MCF 10A (cell line): Measurements from ENCODE around the gene ZFAND3. TPM values are rescaled to one million over a fixed set of nuclear protein-coding genes. Genes with fewer than 3 reads are reported as not detected.

Source experiments
- BruUV-seq: library from RNA; stranded (reverse); fragments of 400-500 nt; replicated peaks from 2 replicates; lab custom pipeline; 2021; lab: Mats Ljungman, UMichigan
- CTCF ChIA-PET: fragments of 300-600 bp; sonication (Branson Sonifier 250); formaldehyde crosslinking; extraction: SDS; loops from one replicate; lab custom pipeline; 2021; ENCODE audit warnings: antibody characterized with exemption, inconsistent platforms; lab: Yijun Ruan, JAX
- POLR2A ChIA-PET: fragments of 300-600, 350-650 bp; sonication (Branson Sonifier 250); formaldehyde crosslinking; extraction: SDS; loops from one replicate; lab custom pipeline; 2020; ENCODE audit warnings: antibody characterized with exemption, inconsistent platforms; lab: Yijun Ruan, JAX
- DNase-seq: peaks from one replicate; pipeline ENCODE4 v3.0.0-alpha.2; 2018; ENCODE audit not compliant: unreplicated experiment
- H3K27ac Mint-ChIP-seq: one replicate; pipeline ENCODE4 v1.8.0; 2022; ENCODE audit warnings: mild to moderate bottlenecking, low read depth, mixed read lengths; ENCODE audit not compliant: unreplicated experiment
- H3K27me3 Mint-ChIP-seq: one replicate; pipeline ENCODE4 v1.8.0; 2022; ENCODE audit warnings: mixed read lengths; ENCODE audit not compliant: insufficient read depth, unreplicated experiment
- H3K36me3 Mint-ChIP-seq: one replicate; pipeline ENCODE4 v1.8.0; 2022; ENCODE audit warnings: mild to moderate bottlenecking, moderate library complexity, mixed read lengths; ENCODE audit not compliant: insufficient read depth, unreplicated experiment
- H3K4me1 Mint-ChIP-seq: one replicate; pipeline ENCODE4 v1.8.0; 2022; ENCODE audit warnings: mixed read lengths; ENCODE audit not compliant: insufficient read depth, unreplicated experiment
- H3K4me3 Mint-ChIP-seq: one replicate; pipeline ENCODE4 v1.8.0; 2022; ENCODE audit warnings: mild to moderate bottlenecking, moderate library complexity, mixed read lengths; ENCODE audit not compliant: unreplicated experiment
- H3K9me3 Mint-ChIP-seq: one replicate; pipeline ENCODE4 v1.8.0; 2022; ENCODE audit warnings: mixed read lengths; ENCODE audit not compliant: unreplicated experiment
- CTCF ChIP-seq: fragments of 200-600 bp; IDR thresholded peaks from one replicate; pipeline ENCODE4 v1.8.0; 2022; ENCODE audit warnings: antibody characterized with exemption, mild to moderate bottlenecking; ENCODE audit not compliant: unreplicated experiment
- intact Hi-C: fragments of 100-400 bp; cut with micrococcal nuclease; formaldehyde crosslinking; loops from 2 replicates; pipeline ENCODE4 v1.14.1; 2022
- total RNA-seq: library from RNA; stranded (reverse); gene quantifications from 2 replicates; pipeline ENCODE4 v1.2.3, GENCODE V29; 2022

ZFAND3 gene
- total RNA-seq, 1 experiment from 2014 or later = 100 TPM

DNA sequence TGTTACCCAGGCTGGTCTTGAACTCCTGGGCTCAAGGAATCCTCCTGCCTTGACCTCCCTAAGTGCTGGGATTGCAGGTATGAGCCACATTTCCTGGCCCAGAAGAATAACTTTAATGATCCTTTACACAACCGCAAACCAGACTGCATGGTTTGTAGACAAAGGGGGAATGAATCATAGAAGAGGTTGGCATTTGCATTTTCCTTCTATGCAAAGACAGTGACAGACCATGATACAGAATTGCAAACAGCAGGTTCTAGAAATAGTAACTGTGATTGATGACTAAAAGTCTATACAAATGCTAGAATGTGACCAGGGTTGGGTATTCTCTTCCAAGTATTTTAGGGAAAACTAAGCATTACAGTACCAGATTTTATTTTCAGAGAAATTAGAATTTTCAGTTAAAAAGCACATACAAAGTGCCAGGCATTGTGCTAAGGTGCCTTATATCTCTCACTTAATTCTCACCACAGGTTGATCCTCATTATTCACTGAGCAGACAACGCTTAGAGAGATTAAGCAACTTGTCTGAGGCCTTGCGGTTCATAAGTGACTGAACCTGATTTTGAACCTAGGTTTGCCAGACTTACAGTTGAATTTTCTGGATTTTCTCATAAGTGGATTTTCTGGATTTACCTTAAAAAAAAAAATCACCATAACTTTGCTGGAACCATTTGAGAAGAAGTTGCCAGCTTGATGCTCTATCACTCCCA is 146.6 kb downstream of the ZFAND3 start:
- POLR2A ChIA-PET = interaction anchor here (0.6 to 1.0 kb wide), 4 partner anchors 13 to 148 kb away, joined by 3 to 4 read pairs (median 4); no protein-coding TSS in a partner anchor
- peak; percentile 73 for DNase-seq
- H3K4me3 Mint-ChIP-seq = no peak overlapping the region

GRCh38 chr6:37966801-37967200 is 147.3 kb downstream of the ZFAND3 start:
- no peak for DNase-seq
- Mint-ChIP-seq H3K4me1 (peaks cover 19% of the 10 kb centered on the region), H3K36me3 (peaks cover 13% of the 10 kb centered on the region), H3K27me3 (no peaks in the 10 kb centered on the region), H3K9me3 (peaks cover 16% of the 10 kb centered on the region), H3K27ac (no peak overlapping the region), H3K4me3 (no peak overlapping the region)
- ChIA-PET POLR2A (interaction anchor here (0.9 to 1.0 kb wide), 3 partner anchors 13 to 149 kb away, joined by 3 to 4 read pairs (median 3); no protein-coding TSS in a partner anchor), CTCF (no interaction called here)
- TF ChIP-seq CTCF = no peak
- BruUV-seq = no TSS peak
- intact Hi-C loops = no loop called here

More for the DNA sequence above, 146.6 kb downstream of the ZFAND3 start:
- no peaks in the 10 kb centered on the region for H3K27me3 Mint-ChIP-seq
- no TSS peak for BruUV-seq
- peaks cover 19% of the 10 kb centered on the region for H3K4me1 Mint-ChIP-seq
- CTCF ChIA-PET = no interaction called here
- no peak for TF ChIP-seq CTCF
- H3K36me3 Mint-ChIP-seq = peaks cover 13% of the 10 kb centered on the region
- peaks cover 16% of the 10 kb centered on the region for H3K9me3 Mint-ChIP-seq
- H3K27ac Mint-ChIP-seq = no peak overlapping the region
- intact Hi-C loops = no loop called here

- no peak for TF ChIP-seq CTCF
- DNase-seq = no peak
- Mint-ChIP-seq H3K27me3 (no peaks in the 10 kb centered on the region), H3K36me3 (peaks cover 13% of the 10 kb centered on the region), H3K4me3 (no peak overlapping the region), H3K4me1 (peaks cover 19% of the 10 kb centered on the region), H3K27ac (no peak overlapping the region), H3K9me3 (peaks cover 9% of the 10 kb centered on the region)
- POLR2A ChIA-PET = no interaction called here
- CTCF ChIA-PET = no interaction called here
- BruUV-seq = no TSS peak
- intact Hi-C loops = no loop called here
These were observed 148.1 kb downstream of the ZFAND3 start for GRCh38 chr6:37967651-37968050.

GRCh38 chr6:37971266-37971665 is 151.7 kb downstream of the ZFAND3 start:
- ChIA-PET CTCF (no interaction called here), POLR2A (no interaction called here)
- no peak for DNase-seq
- intact Hi-C loops = no loop called here
- no peak overlapping the region for H3K4me3 Mint-ChIP-seq
- H3K9me3 Mint-ChIP-seq = peaks cover 9% of the 10 kb centered on the region
- H3K27me3 Mint-ChIP-seq = no peaks in the 10 kb centered on the region
- H3K36me3 Mint-ChIP-seq = peaks cover 30% of the 10 kb centered on the region
- no peak overlapping the region for H3K27ac Mint-ChIP-seq
- H3K4me1 Mint-ChIP-seq = peaks cover 9% of the 10 kb centered on the region
- TF ChIP-seq CTCF = no peak
- BruUV-seq = no TSS peak
